Epithelial cell of esophagus (primary cell): ENCODE data around the gene PARD3.
"Not testable (repeated sequence)": the region's sequence is repeated elsewhere in the genome, so short reads cannot be mapped to it uniquely, and the experiment has no call there.

Experiments
- DNase-seq: peaks from one replicate; pipeline ENCODE4 v3.0.0; 2010; ENCODE audit warnings: low read depth
- H3K4me3 ChIP-seq: 2 replicates; pipeline ENCODE4 v1.5.1; 2011; ENCODE audit warnings: mild to moderate bottlenecking, low read length, control low read depth
- TF ChIP-seq, protein P1 (sequence below): IDR thresholded peaks from 2 replicates; pipeline ENCODE4 v1.5.1; 2011; ENCODE audit warnings: low read depth, mild to moderate bottlenecking, low read length, control low read depth, inconsistent platforms; ENCODE audit not compliant: insufficient read depth; ENCODE audit errors: missing control alignments

The PARD3 gene

DNA sequence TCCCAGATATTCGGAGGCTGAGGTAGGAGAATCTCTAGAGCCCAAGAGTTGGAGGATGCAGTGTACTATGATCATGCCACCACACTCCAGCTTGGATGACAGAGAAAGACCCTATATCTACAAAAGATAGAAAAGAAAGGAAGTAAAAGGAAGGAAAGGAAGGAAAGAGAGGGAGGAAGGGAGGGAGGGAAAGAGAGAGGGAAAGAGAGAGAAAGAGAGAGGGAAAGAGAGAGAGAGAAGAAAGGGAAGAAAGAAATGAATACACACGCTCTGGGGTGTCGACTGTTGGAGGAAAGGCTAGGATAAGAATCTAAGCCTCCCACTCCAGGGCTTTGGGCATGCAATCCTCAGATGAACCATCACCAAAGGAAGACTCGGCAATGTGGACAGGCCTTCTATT lies 69.9 kb downstream of the PARD3 start:
- no peak overlapping the region for H3K4me3 ChIP-seq
- TF ChIP-seq, protein P1, sequence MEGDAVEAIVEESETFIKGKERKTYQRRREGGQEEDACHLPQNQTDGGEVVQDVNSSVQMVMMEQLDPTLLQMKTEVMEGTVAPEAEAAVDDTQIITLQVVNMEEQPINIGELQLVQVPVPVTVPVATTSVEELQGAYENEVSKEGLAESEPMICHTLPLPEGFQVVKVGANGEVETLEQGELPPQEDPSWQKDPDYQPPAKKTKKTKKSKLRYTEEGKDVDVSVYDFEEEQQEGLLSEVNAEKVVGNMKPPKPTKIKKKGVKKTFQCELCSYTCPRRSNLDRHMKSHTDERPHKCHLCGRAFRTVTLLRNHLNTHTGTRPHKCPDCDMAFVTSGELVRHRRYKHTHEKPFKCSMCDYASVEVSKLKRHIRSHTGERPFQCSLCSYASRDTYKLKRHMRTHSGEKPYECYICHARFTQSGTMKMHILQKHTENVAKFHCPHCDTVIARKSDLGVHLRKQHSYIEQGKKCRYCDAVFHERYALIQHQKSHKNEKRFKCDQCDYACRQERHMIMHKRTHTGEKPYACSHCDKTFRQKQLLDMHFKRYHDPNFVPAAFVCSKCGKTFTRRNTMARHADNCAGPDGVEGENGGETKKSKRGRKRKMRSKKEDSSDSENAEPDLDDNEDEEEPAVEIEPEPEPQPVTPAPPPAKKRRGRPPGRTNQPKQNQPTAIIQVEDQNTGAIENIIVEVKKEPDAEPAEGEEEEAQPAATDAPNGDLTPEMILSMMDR, result no peak
- DNase-seq, result no peak

DNA sequence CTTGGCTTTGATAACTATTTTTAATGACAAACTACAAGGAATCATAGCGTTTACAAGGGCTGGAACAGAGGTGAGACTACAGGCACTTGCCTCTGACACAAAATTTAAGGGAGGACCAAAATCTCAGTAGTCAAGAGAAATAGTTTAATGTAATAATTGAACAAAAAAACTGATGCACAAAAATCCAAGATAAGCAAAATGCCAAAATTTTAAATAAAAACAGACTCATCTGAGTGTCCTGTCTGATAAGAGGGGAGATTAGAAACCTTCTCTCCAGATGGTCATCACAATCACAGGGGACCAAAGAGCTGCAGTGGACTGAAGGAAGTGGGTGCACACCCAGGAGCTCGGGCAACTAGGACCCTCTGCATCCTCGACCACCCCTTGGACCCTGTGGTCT lies 70.5 kb downstream of the PARD3 start:
- no peak for DNase-seq
- TF ChIP-seq, protein P1, result no peak
- no peak overlapping the region for H3K4me3 ChIP-seq

DNA sequence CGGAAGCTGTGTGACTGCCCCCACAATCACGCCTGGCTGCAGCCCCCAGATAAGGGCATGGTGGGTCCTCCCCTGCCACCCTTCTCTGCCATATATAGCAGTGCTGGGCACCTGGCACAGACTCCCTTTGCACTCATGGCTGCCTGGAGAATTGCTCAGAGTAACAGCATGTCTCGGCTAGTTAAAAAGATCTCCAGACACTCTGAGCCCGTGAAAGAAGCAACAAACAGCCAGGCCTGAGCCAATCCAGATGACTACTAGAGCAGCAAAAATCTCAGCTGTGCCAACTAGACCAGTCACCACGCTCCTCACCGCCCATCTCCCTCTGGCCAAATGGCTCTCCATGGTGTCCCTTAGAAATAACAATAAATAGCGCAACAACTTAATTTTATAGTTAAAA lies 71.3 kb downstream of the PARD3 start:
- TF ChIP-seq, protein P1, result no peak
- H3K4me3 ChIP-seq, result no peak overlapping the region
- DNase-seq, result peak; percentile 96

DNA sequence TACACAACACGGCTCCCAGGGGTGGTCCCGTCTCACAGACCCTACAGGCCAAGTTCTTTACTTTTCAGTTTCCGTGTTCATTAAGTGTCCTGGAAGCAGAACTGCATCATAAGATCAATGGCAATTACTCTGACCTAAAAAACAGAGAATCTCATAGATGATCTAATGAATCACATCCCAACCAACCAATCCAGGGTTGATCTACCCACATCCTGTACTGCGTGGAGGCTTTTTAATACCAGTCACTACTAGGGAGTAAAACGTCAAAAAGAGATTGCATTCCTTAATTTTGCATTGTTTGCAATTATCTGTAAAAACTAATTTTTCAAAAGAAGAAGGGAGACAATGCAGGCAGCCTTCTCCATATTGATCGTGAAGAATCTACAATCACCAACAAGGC lies 72.6 kb downstream of the PARD3 start:
- H3K4me3 ChIP-seq, result no peak overlapping the region
- DNase-seq, result no peak
- TF ChIP-seq, protein P1, result no peak

DNA sequence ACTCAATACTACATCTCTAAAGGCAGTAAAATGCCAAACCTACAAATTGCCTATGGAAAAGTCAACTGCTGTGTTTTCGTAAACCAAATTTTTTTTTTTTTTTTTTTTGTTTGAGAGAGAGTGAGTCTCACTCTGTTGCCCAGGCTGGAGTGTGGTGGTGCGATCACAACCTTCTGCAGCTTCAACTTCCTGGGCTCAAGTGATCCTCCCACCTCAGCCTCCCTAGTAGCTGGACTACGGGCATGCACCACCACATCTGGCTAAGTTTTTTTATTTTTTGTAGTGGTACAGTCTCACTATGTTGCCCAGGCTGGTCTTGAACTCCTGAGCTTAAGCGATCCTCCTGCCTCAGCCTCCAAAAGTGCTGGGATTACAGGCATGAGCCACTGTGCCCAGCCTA lies 74.0 kb downstream of the PARD3 start:
- not testable (repeated sequence) for DNase-seq, H3K4me3 ChIP-seq

DNA sequence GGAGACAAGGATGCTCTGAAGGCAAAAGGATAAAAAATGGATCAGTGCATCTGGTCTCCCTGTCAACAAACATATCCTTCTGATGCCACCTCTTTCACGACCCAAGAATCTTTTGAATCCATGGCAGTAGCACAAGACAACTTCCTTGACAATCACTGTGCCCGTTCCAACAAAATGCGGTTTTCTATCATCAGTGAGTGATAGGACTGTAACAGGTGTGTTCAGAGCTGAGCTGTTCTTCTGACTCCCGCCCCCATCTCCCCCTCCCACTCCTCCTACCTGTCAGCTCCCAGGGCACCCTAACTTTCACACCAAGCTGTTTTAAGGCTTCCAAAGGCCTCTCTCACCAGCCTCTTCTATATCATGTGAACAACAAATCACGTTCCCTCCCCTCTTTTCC lies 74.8 kb downstream of the PARD3 start:
- DNase-seq, result no peak
- TF ChIP-seq, protein P1, result no peak
- H3K4me3 ChIP-seq, result no peak overlapping the region

DNA sequence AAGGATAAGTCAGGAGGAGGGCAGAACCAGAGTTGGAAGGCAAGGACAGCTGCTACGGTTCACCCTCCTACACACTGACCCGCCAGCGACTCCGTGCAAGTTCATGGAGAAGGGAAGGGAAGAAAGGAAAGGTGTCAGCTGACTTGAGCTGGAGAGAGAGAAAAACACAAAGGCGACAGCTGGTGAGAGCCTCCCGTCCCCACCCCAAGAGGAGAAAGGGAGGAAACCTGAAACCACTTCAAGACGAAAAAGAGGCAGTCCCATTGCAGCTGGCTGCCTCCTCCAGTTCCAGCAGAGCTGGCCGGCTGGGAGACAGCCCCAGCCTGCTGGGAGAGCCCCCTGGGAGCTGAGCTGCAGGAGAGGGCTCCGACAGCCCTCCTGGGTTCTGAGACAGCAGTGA lies 75.2 kb downstream of the PARD3 start:
- DNase-seq, result peak; percentile 65
- TF ChIP-seq, protein P1, result no peak
- peak overlapping the region; percentile 2 for H3K4me3 ChIP-seq

DNA sequence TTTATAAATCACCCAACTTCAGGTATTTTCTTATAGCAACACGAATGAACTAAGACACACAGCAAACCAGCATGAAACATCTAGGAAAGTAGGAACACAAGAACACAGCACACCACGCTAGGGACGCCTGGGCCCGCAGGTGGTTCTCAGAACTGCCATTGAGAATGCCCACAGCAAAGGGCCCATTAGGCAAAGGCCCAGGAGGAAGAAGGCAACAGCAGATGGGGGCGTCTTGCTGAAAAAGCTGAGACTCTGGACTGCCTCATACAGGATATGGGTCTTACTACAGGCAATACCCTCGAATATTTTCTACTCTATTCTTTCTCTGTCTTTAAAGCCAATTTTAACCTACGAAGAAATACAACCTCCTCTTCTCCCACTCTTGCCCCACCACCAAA lies 77.3 kb downstream of the PARD3 start:
- H3K4me3 ChIP-seq, result no peak overlapping the region
- TF ChIP-seq, protein P1, result no peak
- DNase-seq, result no peak
